ENCODE measurements around the gene ARMC2.
"Not testable (repeated sequence)": the region's sequence is repeated elsewhere in the genome, so short reads cannot be mapped to it uniquely, and the experiment has no call there.

ARMC2 gene

DNA sequence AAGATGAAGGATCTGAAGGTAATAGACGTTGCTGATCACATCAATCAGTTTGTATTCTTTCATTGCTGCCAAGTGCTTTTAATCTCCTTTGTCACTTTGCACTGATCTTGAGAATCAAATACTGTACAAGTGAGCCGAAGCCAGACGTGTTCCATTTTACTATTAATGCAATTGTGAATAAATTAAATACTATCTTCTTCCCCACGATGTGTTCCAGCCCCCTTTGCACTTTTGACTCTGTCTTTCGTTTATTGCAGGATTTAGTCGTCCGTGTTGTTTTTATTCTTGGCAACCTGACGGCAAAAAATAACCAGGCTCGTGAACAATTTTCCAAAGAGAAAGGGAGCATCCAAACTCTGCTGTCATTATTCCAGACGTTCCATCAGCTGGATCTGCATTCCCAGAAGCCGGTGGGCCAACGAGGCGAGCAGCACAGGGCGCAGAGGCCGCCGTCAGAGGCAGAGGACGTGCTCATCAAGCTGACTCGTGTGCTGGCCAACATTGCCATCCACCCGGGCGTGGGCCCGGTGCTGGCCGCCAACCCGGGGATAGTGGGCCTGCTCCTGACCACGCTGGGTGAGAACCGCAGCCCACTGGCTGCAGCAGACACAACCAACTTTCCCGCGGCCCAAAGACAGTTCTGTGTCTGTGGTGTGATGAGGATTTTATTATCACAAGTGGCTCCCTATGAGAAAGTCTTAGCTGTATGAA, 104.7 kb downstream of the ARMC2 start:
- DNase-seq (ENCODE audit: low spot score): no peak

DNA sequence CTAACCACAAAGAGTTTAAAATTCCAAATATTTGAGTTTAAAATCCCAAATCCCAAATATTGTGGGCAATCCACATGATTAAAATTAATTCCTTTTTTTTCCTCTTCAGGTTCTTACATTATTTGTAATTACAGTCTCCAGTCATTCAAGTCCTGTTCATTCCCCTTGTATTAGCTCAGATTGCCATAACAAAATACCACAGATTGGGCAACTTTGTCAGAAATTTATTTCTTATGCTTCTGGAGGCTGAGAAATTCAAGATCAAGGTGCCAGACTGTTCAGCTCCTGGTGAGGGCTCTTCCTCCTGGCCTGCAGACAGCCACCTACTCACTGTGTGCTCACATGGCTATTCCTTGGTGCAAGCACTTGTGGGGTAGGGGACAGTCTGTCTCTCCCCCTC, 105.5 kb downstream of the ARMC2 start:
- DNase-seq (ENCODE audit: low spot score): no peak

DNA sequence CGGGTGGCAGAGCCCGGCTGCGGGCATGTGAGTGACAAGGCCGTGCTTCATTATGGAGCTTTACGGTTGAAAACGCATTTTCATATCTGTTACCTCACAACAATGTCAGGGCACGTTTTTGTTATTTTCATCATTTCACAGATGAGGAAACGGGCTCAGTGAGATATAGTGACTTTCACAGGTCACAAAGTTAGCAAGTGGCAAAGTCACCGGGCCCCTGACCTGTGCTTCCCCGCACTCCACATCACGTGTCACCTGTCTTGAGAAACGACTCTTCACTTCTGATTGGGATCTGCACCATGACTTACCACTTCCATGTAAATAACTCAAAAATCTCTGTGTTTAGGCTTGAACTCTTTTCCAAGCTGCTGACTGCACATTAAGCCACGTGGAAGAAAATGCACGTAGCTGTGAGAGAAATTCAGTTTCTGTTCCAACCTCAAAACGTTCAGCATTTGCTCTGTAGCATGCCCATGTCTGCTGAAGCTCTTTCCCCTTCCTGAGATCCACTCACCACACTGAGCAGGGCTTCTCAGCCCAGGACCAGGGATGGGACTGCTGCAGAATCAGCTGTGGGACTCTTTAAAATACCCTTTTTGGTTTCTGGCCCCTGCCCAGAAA, 107.2 kb downstream of the ARMC2 start:
- DNase-seq (ENCODE audit: low spot score): no peak

DNA sequence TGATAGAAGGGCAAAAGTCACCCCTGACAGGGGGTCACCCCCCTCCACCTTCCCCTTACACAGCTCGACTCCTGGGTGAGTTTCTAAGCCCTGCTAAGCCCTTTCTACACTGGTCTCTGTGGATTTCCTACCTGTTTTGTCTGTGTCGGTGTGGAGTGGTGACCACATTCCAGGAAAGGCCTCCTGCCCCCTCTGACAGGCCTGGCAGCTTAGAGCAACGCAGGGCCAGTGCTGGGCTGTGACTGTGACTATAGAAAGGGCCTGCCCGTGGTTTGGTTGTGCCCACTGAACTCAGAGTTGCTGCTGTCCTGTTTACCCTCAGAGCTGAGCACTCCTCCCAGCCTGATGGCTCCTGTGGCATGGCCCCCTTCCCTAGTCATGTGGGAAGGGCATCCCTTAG, 109.0 kb downstream of the ARMC2 start:
- DNase-seq (ENCODE audit: low spot score): no peak

DNA sequence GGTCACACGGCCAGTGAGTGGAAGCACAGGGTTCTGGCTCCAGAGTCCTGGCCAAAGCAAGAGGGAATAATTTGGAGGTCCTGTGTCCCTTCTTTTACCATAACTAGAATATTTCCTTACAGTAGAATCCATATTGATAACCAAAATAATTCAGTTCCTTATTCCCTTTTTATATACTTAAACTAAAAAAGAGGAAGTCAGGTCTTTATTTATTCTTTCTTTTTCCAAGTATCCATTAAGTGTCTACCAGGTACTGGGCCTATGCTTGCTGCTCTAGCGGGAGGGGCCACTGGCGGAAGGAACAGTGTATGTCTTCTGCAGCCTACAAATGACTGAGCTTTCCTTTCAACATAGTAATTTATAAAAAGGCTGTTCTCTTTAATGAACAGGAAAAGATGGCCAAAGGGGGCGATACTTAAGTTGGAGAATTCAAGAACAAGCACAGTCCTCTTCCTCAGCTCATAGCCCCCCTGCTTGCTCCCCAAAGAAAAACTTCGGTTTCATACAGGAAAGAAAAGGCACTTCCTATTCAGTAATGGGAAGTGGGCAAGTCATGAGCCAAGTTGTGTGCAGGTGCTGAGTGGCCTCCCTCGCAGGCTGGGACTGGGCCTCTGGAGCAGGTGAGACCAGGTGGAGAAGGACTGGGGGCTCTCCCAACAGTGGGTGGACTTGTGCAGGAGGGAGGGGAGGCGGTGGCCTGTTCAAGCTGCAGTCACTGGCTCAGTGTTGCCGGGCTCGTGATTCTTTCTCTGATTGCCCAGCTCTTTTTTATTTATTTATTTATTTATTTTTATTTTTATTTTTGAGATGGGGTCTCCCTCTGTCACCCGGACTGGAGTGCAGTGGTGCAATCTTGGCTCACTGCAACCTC, 110.9 kb downstream of the ARMC2 start:
- DNase-seq (ENCODE audit: low spot score): no peak

DNA sequence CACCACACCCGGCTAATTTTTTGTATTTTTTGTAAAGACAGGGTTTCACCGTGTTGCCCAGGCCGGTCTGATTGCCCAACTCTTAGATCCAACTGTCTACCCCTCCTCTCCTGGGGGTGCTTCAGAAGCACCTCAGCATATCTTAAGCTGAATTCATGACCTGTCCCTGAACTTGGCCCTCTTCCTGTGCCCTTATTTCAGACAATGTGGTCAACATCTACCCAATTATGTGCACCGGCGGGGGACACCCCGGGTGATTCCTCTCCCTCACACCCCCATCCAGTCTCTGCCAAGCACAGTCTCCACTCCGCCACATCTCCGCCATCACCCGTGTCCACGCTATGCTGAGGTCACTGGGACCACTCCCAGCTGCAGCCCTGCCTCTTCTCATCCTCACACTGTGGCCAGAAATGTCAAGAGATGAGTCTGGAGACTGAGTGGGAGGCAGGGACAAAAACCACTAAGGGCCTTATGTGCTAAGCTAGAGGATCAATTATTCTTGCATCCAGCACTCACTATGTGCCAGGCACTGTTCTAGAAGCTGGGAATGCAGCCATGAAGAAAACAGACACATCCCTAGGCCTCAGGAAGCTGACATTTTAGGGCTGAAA, 111.9 kb downstream of the ARMC2 start:
- no peak for DNase-seq (ENCODE audit: low spot score)

DNA sequence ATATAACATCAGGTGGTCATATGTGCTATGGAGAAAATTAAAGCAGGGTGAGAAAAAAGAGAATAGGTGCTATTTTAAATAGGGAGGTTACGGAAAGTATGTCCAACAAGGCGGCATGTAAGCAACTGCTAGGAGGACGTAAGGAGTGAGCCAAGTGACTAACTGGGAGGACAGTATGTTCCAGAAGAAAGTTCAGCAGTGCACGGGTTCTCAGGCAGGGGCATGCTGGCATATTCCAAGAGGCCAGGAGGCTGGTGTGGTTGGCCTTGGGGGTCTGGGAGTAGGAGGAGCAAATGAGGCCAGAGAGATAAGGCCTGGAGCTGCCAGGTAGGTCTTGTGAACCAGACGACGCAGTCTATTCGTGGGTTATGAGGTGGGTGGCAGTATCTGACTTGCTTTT, 112.4 kb downstream of the ARMC2 start:
- DNase-seq (ENCODE audit: low spot score): no peak

DNA sequence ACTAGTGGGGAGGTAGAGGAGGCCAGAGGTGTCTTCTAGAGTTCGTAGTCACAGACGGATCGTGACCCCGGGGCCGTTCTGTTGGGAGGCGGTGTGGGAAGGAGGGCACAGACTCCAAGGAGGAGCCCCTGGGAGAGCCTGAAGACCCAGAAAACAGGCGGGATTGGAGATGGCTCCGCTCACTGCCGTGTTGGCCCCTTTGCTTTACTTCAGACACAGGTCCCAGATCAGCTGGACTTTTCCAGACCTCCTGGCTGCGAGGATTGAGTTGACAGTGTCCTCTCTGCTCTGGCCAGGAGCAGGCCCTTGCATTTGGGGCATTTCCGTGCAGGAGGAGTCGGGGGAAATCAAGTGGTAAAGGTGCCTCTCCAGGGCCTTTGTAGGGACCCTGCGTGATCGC, 112.9 kb downstream of the ARMC2 start:
- no peak for DNase-seq (ENCODE audit: low spot score)

DNA sequence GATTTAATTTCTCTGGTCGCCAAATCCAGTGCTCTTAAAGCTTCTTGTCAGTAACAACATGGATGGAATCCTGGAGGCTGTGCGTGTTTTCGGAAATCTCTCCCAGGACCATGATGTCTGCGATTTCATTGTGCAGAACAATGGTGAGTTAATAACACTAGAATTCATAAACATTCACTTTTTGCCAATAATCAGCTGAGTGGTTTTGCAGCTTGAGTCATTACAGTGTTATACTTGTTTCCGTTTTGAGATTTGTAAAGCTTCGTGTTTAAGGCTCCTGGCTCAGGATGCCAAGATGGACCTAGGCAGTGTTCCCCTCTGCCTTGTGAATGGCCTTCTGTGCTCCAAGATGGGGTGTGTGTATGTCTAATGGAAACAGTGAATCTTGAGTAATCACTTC, 113.8 kb downstream of the ARMC2 start:
- DNase-seq (ENCODE audit: low spot score): no peak

DNA sequence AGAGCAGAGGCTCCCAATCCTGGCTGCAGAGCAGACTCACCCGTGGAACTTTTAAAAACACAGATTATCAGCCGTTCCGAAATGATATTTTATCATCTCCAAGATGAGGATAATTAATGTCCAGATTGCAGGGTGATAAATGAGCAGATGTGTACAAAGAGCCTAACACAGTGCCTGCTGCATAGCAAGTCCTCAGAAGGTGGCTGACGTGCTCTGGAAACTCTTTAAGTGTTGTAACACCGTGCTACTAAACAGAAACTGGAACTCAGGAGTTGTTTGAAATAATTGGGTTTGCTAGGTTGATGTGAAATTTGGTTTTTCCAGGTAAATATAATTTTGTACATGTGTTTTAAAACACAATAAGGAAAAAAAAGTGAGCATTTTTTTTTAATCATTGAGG, 118.0 kb downstream of the ARMC2 start:
- DNase-seq (ENCODE audit: low spot score): no peak

DNA sequence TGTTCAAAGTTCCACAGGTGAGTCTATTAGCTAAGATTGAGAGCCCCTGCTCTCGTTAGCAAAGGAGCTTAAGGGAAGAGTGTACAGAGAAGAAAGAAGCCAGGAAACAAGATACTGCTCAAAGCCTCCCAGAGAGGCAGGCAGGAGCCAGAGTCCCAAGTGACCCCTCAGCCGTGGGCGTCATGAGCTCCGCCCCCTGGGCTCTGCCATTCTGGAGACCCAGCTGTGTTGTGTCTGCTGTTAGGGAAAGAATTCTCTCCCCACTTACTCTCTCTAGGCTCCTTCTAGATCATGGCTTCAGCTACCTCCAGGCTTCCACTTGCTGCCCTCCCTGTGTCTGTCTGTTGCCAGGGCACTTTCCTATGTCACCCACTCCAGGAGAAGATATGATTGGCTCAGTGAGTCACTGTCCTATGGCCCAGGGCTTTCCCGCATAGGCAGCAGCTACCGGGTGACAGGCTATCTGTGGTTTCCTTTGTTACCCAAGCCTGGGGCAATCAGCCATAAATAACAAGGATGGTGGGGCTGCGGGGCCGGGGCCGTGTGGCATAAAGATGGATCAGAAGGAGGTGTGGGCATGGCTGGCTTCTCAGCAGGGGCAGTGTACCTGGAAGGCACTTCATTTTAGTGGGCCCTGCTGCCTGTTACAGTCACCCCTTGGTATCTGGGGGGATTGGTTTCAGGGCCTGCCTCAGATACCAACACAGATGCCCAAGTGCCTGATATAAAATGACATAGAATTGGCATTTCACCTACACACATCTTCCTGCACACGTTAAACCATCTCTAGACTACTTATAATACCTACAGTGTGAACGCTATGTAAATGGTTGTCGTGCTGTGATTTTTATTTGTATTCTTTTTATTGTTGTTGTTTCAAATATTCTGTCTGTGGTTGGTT, 118.9 kb downstream of the ARMC2 start:
- peak; percentile 38 for DNase-seq (ENCODE audit: low spot score)

DNA sequence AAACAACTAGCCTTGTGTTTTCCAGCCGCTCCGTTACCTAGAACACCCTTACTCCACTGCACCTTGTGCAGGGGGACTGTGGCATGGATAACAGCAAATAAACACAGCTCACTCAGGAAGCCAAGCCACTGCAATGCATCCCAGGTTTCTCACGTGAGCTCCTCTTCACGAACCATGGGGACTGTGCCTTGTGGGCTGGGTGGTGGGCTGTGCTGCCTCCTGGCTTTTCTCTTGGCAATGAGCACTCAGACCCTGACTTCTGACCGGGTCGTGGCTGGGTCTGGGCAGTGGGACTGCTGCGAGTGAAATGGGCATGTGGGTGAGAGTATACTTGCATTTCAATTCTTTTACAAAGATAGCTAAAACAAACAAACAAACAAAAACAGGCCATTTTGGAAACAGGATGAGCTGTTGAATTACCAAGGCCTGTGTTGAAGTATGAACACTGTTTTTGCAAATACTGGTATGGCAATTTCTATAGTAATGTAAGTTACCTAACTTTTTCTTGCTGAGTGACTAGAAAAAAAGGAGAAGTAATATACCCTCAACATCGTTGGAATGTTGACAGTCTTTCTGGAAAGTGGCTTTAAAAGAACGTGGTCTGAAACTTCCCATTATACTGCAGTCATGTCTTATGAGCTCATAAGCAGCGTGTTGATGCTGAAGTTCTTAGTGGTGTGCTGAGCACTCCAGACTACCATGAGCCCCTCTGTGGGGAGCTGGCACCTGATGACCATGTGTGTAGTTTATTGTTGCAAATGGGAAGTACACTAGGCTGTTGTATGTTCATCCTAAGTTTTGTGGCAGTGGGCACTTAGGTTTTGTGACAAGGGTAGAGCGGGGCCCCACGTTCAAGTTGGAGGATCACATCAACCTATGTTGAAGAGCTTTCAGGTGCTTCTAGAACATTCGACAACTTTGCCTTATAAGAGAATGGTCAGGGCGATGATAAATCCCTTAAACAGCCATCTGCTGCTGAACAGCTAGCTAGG, 120.4 kb downstream of the ARMC2 start:
- no peak for DNase-seq (ENCODE audit: low spot score)

DNA sequence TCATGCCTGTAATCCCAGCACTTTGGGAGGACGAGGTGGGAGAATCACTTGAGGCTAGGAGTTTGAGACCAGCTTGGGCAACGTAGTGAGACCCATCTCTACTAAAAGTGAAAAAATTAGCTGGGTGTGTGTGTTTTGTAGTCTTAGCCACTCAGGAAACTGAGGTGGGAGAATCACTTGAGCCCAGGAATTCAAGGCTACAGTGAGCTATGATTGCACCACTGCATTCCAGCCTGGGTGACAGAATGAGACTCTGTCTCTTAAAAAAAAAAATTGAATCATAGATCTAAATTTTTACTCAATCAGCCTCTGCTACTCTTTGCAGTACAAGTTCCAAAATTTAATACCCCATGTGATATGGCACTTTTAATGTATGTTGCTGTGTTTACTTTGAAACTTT, 121.6 kb downstream of the ARMC2 start:
- no peak for DNase-seq (ENCODE audit: low spot score)

DNA sequence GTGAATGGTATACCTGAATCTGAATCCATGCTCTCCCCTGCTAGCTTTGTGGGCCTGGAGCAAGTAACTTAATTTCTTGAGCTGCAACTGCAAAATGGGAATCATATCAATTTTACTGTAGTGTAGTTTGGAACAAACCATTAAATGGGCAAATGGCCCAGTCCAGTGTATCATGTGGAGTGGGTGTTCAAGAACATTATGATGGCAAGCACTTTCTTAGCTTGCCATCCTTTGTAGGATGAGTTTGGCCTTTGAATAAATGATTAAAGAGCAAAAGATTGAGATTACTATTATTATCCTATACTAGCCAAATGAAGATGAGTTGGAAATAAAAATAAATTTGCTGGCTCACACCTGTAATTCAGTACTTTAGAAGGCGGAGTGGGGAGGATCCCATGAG, 126.0 kb downstream of the ARMC2 start:
- DNase-seq (ENCODE audit: low spot score): no peak

DNA sequence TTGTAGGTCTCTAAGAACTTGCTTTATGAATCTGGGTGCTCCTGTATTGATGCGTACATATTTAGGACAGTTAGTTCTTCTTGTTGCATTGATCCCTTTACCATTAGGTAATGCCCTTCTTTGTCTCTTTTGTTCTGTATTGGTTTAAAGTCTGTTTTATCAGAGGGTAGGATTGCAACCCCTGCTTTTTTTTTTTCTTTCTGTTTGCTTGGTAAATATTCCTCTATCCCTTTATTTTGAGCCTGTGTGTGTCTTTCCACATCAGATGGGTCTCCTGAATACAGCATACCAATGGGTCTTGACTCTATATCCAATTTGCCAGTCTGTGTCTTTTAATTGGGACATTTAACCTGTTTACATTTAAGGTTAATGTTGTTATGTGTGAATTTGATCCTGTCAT, 130.4 kb downstream of the ARMC2 start:
- DNase-seq (ENCODE audit: low spot score): not testable (repeated sequence)

DNA sequence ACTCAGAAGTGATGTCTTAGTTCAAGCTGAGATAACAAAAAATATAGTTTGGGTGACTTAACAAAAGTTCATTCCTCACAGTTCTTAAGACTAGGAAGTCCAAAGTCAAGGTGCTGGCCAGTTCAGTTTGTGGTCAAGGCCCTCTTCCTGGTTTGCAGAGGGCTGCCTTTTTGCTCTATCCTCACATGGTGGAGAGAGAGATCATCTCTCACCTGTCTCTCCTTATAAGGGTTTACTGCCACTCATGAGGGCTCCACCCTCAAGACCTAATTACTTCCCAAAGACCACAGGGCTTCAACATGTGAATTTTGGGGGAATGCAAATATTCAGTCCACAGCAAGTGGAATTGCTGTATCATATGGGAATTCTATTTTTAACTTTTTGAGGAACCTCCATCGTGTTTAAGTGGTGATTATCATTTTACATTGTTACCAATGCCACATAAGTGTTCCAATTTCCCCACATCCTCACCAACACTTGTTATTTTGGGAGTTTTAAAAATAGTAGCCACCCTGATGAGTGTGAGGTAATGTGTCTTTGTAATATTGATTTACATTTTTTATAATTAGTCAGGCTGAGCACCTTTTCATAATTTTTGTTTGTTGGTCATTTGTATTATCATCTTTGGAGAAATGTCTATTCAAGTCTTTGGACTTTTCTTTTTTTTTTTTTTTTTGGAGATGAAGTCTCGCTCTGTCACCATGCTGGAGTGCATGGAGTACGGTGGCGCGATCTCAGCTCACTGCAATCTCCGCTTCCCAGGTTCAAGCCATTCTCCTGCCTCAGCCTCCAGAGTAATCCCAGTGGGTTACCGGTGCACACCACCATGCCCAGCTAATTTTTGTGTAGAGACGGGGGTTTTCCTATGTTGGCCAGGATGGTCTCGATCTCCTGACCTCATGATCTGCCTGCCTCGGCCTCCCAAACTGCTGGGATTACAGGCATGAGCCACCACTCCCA, 134.2 kb downstream of the ARMC2 start:
- no peak for DNase-seq (ENCODE audit: low spot score)

DNA sequence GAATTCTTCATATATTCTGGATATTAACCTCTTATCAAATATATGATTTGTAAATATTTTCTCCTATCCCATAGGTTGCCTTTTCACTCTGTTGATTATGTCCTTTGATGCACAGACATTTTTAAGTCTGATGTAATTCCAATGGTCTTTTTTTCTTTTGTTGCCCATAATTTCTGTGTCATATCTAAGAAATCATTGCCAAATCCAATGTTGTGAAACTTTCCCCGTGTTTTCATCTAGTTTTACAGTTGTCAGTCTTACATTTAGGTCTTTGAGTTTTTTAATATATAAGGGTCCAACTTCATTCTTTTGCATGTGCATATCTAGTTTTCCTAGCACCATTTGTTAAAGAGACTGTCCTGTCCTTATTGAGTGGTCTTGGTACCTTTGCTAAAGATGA, 134.9 kb downstream of the ARMC2 start:
- no peak for DNase-seq (ENCODE audit: low spot score)

DNA sequence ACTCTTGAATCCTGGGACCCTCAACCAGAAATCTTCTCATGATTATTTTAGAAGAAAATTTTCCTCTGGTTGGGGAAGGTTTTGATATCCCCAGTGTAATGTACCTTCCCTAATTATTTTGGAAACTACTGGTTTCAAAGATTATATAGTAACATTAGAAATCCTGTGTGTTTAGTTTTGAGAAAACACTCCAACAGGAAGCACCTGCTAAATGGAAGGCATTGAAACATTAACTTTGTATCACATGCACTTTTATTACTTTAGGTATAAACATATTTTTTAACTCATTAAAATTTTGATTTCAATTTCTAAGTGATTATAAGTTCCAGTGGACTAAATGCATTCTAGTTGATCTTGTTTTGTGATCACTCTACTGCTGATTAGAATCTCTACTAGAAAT, 137.1 kb downstream of the ARMC2 start:
- DNase-seq (ENCODE audit: low spot score): no peak

DNA sequence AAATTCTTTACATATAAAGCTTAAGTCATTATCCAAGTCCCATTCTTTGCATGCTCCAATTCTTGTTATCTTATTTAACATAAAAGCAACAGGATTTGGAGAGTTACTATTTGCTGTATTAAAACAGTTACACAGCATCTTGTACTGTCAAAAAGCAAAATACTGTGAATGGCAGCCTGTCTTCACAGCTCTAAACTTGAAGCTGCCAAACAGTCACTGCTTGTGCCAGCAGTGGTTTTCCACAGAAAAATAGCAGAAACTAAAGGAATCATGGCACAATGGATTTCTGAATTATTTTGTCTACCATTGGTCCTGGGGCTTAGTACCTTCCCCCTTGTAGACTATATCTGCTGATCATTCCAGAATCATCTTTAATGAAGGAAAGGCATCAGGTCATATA, 138.9 kb downstream of the ARMC2 start:
- DNase-seq (ENCODE audit: low spot score): no peak
